ENCODE results near the gene TRIM31. TPM values are rescaled to one million over a fixed set of nuclear protein-coding genes. Genes with fewer than 3 reads are reported as not detected.

TRIM31 gene
- total RNA-seq, 1 donor from 2014 or later, result not detected

DNA sequence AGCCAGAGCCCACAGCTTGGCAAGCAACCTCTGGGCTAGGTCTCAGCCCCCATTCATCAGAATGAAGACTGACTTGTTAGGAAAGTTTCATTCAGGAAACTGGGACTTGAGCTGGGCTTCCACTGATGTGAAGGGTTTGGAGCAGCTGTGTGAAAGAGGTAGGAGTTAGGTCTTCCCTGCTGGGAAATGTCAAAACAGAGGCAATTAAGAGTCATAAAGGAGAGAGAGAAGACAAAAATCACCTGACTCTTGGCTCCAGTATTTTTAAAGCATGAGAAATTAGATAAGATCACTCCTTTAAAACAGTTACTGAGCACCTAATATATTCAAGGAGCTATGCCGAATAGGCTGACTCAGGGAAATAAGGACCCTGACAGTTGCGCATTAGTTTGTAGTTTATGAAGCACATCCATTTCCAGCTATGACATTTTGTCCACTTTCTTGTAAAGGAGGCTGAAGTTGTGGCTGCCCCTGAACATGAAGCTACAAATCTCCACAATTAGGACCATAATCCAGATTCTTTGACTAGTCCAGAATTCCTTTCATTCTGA, 19.1 kb upstream of the TRIM31 start:
- peaks cover 55% of the 10 kb centered on the region for H3K27me3 ChIP-seq (ENCODE audit: insufficient read depth, low read length)
- H3K36me3 Mint-ChIP-seq (ENCODE audit: low read depth, unreplicated experiment), result no peaks in the 10 kb centered on the region
- no peak overlapping the region for H3K9ac ChIP-seq (ENCODE audit: low read length)
- H3K4me3 Mint-ChIP-seq (ENCODE audit: unreplicated experiment), result no peak overlapping the region
- H3K36me3 ChIP-seq (ENCODE audit: insufficient read depth, low read length), result no peaks in the 10 kb centered on the region
- no peak overlapping the region for H3K27ac ChIP-seq (ENCODE audit: low read depth, low read length)
- H3K4me1 Mint-ChIP-seq (ENCODE audit: low read depth, unreplicated experiment), result no peaks in the 10 kb centered on the region
- H3K27me3 Mint-ChIP-seq (ENCODE audit: low read depth, unreplicated experiment), result peaks cover 66% of the 10 kb centered on the region
- no peaks in the 10 kb centered on the region for H3K4me1 ChIP-seq (ENCODE audit: insufficient read depth, low read length)
- no peak for TF ChIP-seq EZH2 (IDR thresholded peaks at IDR 0.05; ENCODE audit: insufficient read depth, low read length)
- TF ChIP-seq, protein P1, sequence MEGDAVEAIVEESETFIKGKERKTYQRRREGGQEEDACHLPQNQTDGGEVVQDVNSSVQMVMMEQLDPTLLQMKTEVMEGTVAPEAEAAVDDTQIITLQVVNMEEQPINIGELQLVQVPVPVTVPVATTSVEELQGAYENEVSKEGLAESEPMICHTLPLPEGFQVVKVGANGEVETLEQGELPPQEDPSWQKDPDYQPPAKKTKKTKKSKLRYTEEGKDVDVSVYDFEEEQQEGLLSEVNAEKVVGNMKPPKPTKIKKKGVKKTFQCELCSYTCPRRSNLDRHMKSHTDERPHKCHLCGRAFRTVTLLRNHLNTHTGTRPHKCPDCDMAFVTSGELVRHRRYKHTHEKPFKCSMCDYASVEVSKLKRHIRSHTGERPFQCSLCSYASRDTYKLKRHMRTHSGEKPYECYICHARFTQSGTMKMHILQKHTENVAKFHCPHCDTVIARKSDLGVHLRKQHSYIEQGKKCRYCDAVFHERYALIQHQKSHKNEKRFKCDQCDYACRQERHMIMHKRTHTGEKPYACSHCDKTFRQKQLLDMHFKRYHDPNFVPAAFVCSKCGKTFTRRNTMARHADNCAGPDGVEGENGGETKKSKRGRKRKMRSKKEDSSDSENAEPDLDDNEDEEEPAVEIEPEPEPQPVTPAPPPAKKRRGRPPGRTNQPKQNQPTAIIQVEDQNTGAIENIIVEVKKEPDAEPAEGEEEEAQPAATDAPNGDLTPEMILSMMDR (IDR thresholded peaks at IDR 0.05; ENCODE audit: insufficient read depth, low read depth, low read length), result no peak
- no peak overlapping the region for H3K4me3 ChIP-seq (ENCODE audit: insufficient read depth, low read depth, low read length)
- no peak for FAIRE-seq
- no peak for DNase-seq (ENCODE audit: low read depth)
- H3K79me2 ChIP-seq (ENCODE audit: insufficient read depth, low read length), result no peaks in the 10 kb centered on the region
- H3K27ac Mint-ChIP-seq (ENCODE audit: unreplicated experiment), result no peak overlapping the region
- H4K20me1 ChIP-seq (ENCODE audit: insufficient read depth, low read length), result no peaks in the 10 kb centered on the region
- no peak overlapping the region for H3K4me2 ChIP-seq (ENCODE audit: low read length)
- H2AFZ ChIP-seq (ENCODE audit: low read depth, low read length), result no peak overlapping the region
- H3K9me3 ChIP-seq (ENCODE audit: insufficient read depth, low read depth, low read length), result no peaks in the 10 kb centered on the region
- H3K9me3 Mint-ChIP-seq (ENCODE audit: unreplicated experiment), result no peaks in the 10 kb centered on the region

GRCh38 chr6:30130887-30131862, 18.3 kb upstream of the TRIM31 start:
- H3K4me3 ChIP-seq (ENCODE audit: insufficient read depth, low read depth, low read length), result no peak overlapping the region
- H4K20me1 ChIP-seq (ENCODE audit: insufficient read depth, low read length), result no peaks in the 10 kb centered on the region
- no peak overlapping the region for H2AFZ ChIP-seq (ENCODE audit: low read depth, low read length)
- H3K27ac ChIP-seq (ENCODE audit: low read depth, low read length), result no peak overlapping the region
- DNase-seq (ENCODE audit: low read depth), result peak; percentile 72
- H3K27me3 ChIP-seq (ENCODE audit: insufficient read depth, low read length), result peaks cover 63% of the 10 kb centered on the region
- H3K36me3 ChIP-seq (ENCODE audit: insufficient read depth, low read length), result no peaks in the 10 kb centered on the region
- H3K4me3 Mint-ChIP-seq (ENCODE audit: unreplicated experiment), result no peak overlapping the region
- TF ChIP-seq, protein P1 (IDR thresholded peaks at IDR 0.05; ENCODE audit: insufficient read depth, low read depth, low read length), result peak; percentile 99
- peak; percentile 28 for TF ChIP-seq EZH2 (IDR thresholded peaks at IDR 0.05; ENCODE audit: insufficient read depth, low read length)
- H3K4me1 Mint-ChIP-seq (ENCODE audit: low read depth, unreplicated experiment), result no peaks in the 10 kb centered on the region
- H3K4me1 ChIP-seq (ENCODE audit: insufficient read depth, low read length), result no peaks in the 10 kb centered on the region
- no peaks in the 10 kb centered on the region for H3K9me3 Mint-ChIP-seq (ENCODE audit: unreplicated experiment)
- no peaks in the 10 kb centered on the region for H3K79me2 ChIP-seq (ENCODE audit: insufficient read depth, low read length)
- peak; percentile 5 for FAIRE-seq
- H3K27ac Mint-ChIP-seq (ENCODE audit: unreplicated experiment), result no peak overlapping the region
- no peak overlapping the region for H3K9ac ChIP-seq (ENCODE audit: low read length)
- H3K4me2 ChIP-seq (ENCODE audit: low read length), result no peak overlapping the region
- no peaks in the 10 kb centered on the region for H3K36me3 Mint-ChIP-seq (ENCODE audit: low read depth, unreplicated experiment)
- H3K27me3 Mint-ChIP-seq (ENCODE audit: low read depth, unreplicated experiment), result peaks cover 71% of the 10 kb centered on the region
- no peaks in the 10 kb centered on the region for H3K9me3 ChIP-seq (ENCODE audit: insufficient read depth, low read depth, low read length)

Measured in astrocyte (in vitro differentiated cells and primary cell).